Mesothelial cell of epicardium (in vitro differentiated cells): ENCODE results near the gene NPL. TPM values are rescaled to one million over a fixed set of nuclear protein-coding genes. Genes with fewer than 3 reads are reported as not detected.

Source experiments
- DNase-seq, 2 experiments: peaks; one replicate each; pipeline ENCODE4 v3.0.0; 2021; ENCODE audit warnings: low spot score in 2 of 2; ENCODE audit not compliant: unreplicated experiment in 2 of 2
- H3K27ac Mint-ChIP-seq: 2 replicates; pipeline ENCODE4 v1.8.0; 2021; ENCODE audit warnings: mixed read lengths
- H3K27me3 Mint-ChIP-seq: 2 replicates; pipeline ENCODE4 v1.8.0; 2021; ENCODE audit warnings: low read depth, mixed read lengths
- H3K36me3 Mint-ChIP-seq: 2 replicates; pipeline ENCODE4 v1.8.0; 2021; ENCODE audit warnings: mixed read lengths
- H3K4me1 Mint-ChIP-seq: 2 replicates; pipeline ENCODE4 v1.8.0; 2021; ENCODE audit warnings: mixed read lengths
- H3K4me3 Mint-ChIP-seq: 2 replicates; pipeline ENCODE4 v1.8.0; 2021; ENCODE audit warnings: mild to moderate bottlenecking, moderate library complexity, mixed read lengths
- H3K9me3 Mint-ChIP-seq: 2 replicates; pipeline ENCODE4 v1.8.0; 2021; ENCODE audit warnings: mixed read lengths
- CTCF ChIP-seq: fragments of 200-600 bp; sonication (generic); IDR thresholded peaks from one replicate; pipeline ENCODE4 v1.5.0; 2021; ENCODE audit warnings: antibody characterized with exemption; ENCODE audit not compliant: unreplicated experiment
- total RNA-seq: library from RNA; stranded (reverse); gene quantifications from 3 replicates; pipeline ENCODE4 v1.2.1, GENCODE V29; 2021

Gene NPL
- total RNA-seq, 1 donor from 2014 or later = 3.9 TPM

GRCh38 chr1:182754543-182755314 is 34.8 kb upstream of the NPL start:
- Mint-ChIP-seq H3K27me3 (no peaks in the 10 kb centered on the region), H3K4me3 (no peak overlapping the region), H3K27ac (no peak overlapping the region), H3K36me3 (no peaks in the 10 kb centered on the region), H3K9me3 (peaks cover under 1% of the 10 kb centered on the region), H3K4me1 (no peaks in the 10 kb centered on the region)
- TF ChIP-seq CTCF = no peak
- DNase-seq = no peak

DNA sequence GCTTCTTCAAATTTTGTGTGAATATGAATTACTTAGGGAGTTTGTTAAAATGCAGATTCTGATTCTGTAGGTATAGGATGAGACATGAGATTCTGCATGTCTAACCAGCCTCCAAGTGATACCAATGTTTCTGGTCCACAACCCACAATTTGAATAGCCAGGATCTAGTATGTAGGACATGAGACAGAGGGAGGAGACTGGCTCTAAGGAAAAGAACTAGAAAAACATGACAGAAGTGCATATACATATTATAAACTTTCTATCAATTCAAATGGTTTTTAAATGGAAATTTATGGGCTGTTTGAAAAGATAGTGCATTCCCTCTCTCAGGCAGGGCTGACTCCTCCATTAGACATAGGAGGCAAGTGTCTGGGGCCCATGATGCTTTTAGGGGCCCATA is 33.9 kb upstream of the NPL start:
- Mint-ChIP-seq H3K9me3 (no peaks in the 10 kb centered on the region), H3K27me3 (no peaks in the 10 kb centered on the region), H3K4me1 (no peaks in the 10 kb centered on the region), H3K27ac (no peak overlapping the region), H3K36me3 (no peaks in the 10 kb centered on the region), H3K4me3 (no peak overlapping the region)
- TF ChIP-seq CTCF = no peak
- DNase-seq = no peak

- no peak for DNase-seq
- Mint-ChIP-seq H3K4me1 (no peaks in the 10 kb centered on the region), H3K36me3 (no peaks in the 10 kb centered on the region), H3K27me3 (no peaks in the 10 kb centered on the region), H3K4me3 (no peak overlapping the region), H3K9me3 (peaks cover 7% of the 10 kb centered on the region), H3K27ac (no peak overlapping the region)
- no peak for TF ChIP-seq CTCF
These were observed 33.1 kb upstream of the NPL start for GRCh38 chr1:182756423-182756822.

GRCh38 chr1:182761396-182762395 is 27.9 kb upstream of the NPL start:
- H3K27me3 Mint-ChIP-seq = no peaks in the 10 kb centered on the region
- H3K27ac Mint-ChIP-seq = no peak overlapping the region
- H3K36me3 Mint-ChIP-seq = peaks cover 4% of the 10 kb centered on the region
- H3K4me1 Mint-ChIP-seq = peaks cover 12% of the 10 kb centered on the region
- no peak for TF ChIP-seq CTCF
- H3K9me3 Mint-ChIP-seq = peaks cover 13% of the 10 kb centered on the region
- no peak overlapping the region for H3K4me3 Mint-ChIP-seq
- DNase-seq = no peak

DNA sequence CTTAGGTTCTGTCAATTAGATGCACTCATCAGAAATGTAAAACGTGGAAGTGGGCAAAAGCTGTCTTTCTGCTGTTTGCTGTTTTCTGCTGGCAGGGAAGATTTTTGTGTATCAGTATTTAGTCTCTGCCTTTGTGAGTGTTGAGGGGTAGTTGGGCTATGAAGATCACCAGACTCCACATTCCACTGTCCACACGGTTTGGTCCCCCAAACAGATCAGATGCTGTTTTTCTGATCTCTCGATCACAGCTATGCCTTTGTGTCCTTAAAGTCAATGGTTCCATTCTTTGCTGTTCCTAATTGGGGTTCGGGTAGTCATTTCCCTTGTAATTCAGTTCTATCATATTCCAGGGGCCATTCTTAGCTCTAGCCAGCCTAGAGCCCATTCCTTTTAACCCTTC is 27.0 kb upstream of the NPL start:
- Mint-ChIP-seq H3K36me3 (peaks cover 4% of the 10 kb centered on the region), H3K27ac (no peak overlapping the region), H3K4me1 (peaks cover 12% of the 10 kb centered on the region), H3K27me3 (no peaks in the 10 kb centered on the region), H3K9me3 (peaks cover 13% of the 10 kb centered on the region), H3K4me3 (no peak overlapping the region)
- TF ChIP-seq CTCF = no peak
- DNase-seq = no peak
